ENCODE measurements around the gene OSBPL1A. TPM values are rescaled to one million over a fixed set of nuclear protein-coding genes. Genes with fewer than 3 reads are reported as not detected.

The OSBPL1A gene
- polyA plus RNA-seq, 2 of the 4 experiments (the other 2 are of a cell fraction): 10.5 to 22.1 TPM

- no peak for TF ChIP-seq REST (IDR thresholded peaks at IDR 0.05)
- TF ChIP-seq CBX2 (IDR thresholded peaks at IDR 0.05; ENCODE audit: borderline replicate concordance, low read depth): no peak
- no peak for TF ChIP-seq JUNB (IDR thresholded peaks at IDR 0.05)
These were observed 158.3 kb downstream of the OSBPL1A start (continued) for GRCh38 chr18:24239341-24239740.

- CTCF ChIA-PET: no interaction called here
- TF ChIP-seq MAZ (IDR thresholded peaks at IDR 0.05; ENCODE audit: borderline replicate concordance, low read depth, low read length) (no peak), CBX8 (IDR thresholded peaks at IDR 0.05) (no peak), JUNB (IDR thresholded peaks at IDR 0.05) (no peak), RCOR1 (IDR thresholded peaks at IDR 0.05; ENCODE audit: low read depth, low read length) (no peak), HMGXB4 (CRISPR knock-in tag; IDR thresholded peaks at IDR 0.05; ENCODE audit: borderline replicate concordance) (no peak), POLR2AphosphoS2 (conservative IDR thresholded peaks at IDR 0.05; ENCODE audit: low read length) (no peak), HEYL (CRISPR knock-in tag; IDR thresholded peaks at IDR 0.05) (no peak)
- ATAC-seq: no peak
These were observed 159.2 kb downstream of the OSBPL1A start for GRCh38 chr18:24238387-24238786.

GRCh38 chr18:24234850-24235418 lies 162.7 kb downstream of the OSBPL1A start:
- CTCF ChIA-PET: interaction anchor here (0.9 to 1.2 kb wide), 2 partner anchors 24 to 43 kb away, joined by 3 to 4 read pairs; no protein-coding TSS in a partner anchor
- DNase-seq (ENCODE audit: low read depth in 1 of 2, low spot score in 1 of 2) (no peak), ATAC-seq (no peak), FAIRE-seq (no peak)
- Histone ChIP-seq H3K4me3 (no peak overlapping the region), H3K27ac (no peak overlapping the region), H3K9me3 (no peaks in the 10 kb centered on the region), H3K4me1 (peaks cover 21% of the 10 kb centered on the region), H3K4me2 (no peak overlapping the region)
- 97% methylated on average over 7 of the region's 7 CpGs for WGBS (ENCODE audit: missing lambda C conversion rate)
- TF ChIP-seq RNF2 (IDR thresholded peaks at IDR 0.05; ENCODE audit: borderline replicate concordance, low read depth) (no peak), PHF8 (IDR thresholded peaks at IDR 0.05; ENCODE audit: borderline replicate concordance, low read depth) (no peak), ZNF302 (CRISPR knock-in tag; IDR thresholded peaks at IDR 0.05) (no peak), CHD2 (IDR thresholded peaks at IDR 0.05; ENCODE audit: low read length, partially characterized antibody) (no peak), FOSL2 (IDR thresholded peaks at IDR 0.05) (no peak), FOSL2 (CRISPR knock-in tag; IDR thresholded peaks at IDR 0.05) (no peak), FOSB (CRISPR knock-in tag; IDR thresholded peaks at IDR 0.05) (no peak), HES2 (IDR thresholded peaks at IDR 0.05) (no peak), KDM1A (IDR thresholded peaks at IDR 0.05; ENCODE audit: low read depth) (no peak), NFE2L2 (conservative IDR thresholded peaks at IDR 0.05; ENCODE audit: low read length) (no peak), HOXB5 (CRISPR knock-in tag; IDR thresholded peaks at IDR 0.05) (no peak), CBX2 (IDR thresholded peaks at IDR 0.05; ENCODE audit: borderline replicate concordance, low read depth) (no peak), TP53 (CRISPR knock-in tag; IDR thresholded peaks at IDR 0.05) (no peak), HEYL (CRISPR knock-in tag; IDR thresholded peaks at IDR 0.05) (no peak), FOXS1 (CRISPR knock-in tag; IDR thresholded peaks at IDR 0.05) (no peak), MAZ (IDR thresholded peaks at IDR 0.05; ENCODE audit: borderline replicate concordance, low read depth, low read length) (no peak), CEBPB (IDR thresholded peaks at IDR 0.05) (no peak), POLR2AphosphoS2 (conservative IDR thresholded peaks at IDR 0.05; ENCODE audit: low read length) (no peak), RCOR1 (IDR thresholded peaks at IDR 0.05; ENCODE audit: low read depth, low read length) (no peak)
- TF ChIP-seq, protein P1, sequence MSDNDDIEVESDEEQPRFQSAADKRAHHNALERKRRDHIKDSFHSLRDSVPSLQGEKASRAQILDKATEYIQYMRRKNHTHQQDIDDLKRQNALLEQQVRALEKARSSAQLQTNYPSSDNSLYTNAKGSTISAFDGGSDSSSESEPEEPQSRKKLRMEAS (IDR thresholded peaks at IDR 0.05): no peak
- TF ChIP-seq, protein P2, sequence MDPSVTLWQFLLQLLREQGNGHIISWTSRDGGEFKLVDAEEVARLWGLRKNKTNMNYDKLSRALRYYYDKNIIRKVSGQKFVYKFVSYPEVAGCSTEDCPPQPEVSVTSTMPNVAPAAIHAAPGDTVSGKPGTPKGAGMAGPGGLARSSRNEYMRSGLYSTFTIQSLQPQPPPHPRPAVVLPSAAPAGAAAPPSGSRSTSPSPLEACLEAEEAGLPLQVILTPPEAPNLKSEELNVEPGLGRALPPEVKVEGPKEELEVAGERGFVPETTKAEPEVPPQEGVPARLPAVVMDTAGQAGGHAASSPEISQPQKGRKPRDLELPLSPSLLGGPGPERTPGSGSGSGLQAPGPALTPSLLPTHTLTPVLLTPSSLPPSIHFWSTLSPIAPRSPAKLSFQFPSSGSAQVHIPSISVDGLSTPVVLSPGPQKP (IDR thresholded peaks at IDR 0.05; ENCODE audit: low read depth, low read length): no peak
- POLR2A ChIA-PET: no interaction called here

More at GRCh38 chr18:24238387-24238786, 159.2 kb downstream of the OSBPL1A start:
- H3K27ac ChIP-seq: no peak overlapping the region
- FAIRE-seq: no peak
- 60% methylated on average over 5 of the region's 5 CpGs for WGBS (ENCODE audit: missing lambda C conversion rate)
- H3K4me2 ChIP-seq: no peak overlapping the region
- H3K9me3 ChIP-seq: no peaks in the 10 kb centered on the region
- H3K4me1 ChIP-seq: no peaks in the 10 kb centered on the region
- no peak overlapping the region for H3K4me3 ChIP-seq
- DNase-seq (ENCODE audit: low read depth in 1 of 2, low spot score in 1 of 2): no peak
- POLR2A ChIA-PET: no interaction called here
